HG03354 (cell line): Measurements from ENCODE around the gene CYTH1.

ENCODE experiments used
- ATAC-seq: cut with Tn5 transposase; IDR thresholded peaks from one replicate; pipeline ENCODE4 v1.9.1; 2021; ENCODE audit warnings: mild to moderate bottlenecking; ENCODE audit not compliant: unreplicated experiment, poor library complexity, severe bottlenecking

CYTH1 gene

DNA sequence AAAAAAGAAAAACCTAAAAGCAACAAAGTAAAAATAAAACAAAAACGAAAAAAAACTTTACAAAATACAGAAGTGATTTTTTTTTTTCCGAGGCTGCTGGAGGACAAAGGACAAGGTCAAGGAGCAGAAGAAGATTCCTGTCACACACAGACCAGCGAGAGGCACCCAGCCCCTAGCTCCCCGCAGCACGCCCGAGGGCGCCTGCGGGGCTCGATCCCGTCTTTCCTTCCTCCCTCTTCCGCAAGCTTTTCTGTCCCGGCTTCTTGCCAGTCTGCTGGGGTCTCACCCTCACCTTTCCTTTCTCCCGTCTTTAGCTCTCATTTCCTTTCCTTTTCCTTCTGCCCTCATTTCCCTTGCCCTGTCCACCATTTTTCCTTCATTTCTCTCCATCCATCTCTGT is 138.7 kb downstream of the CYTH1 start:
- no peak for ATAC-seq

DNA sequence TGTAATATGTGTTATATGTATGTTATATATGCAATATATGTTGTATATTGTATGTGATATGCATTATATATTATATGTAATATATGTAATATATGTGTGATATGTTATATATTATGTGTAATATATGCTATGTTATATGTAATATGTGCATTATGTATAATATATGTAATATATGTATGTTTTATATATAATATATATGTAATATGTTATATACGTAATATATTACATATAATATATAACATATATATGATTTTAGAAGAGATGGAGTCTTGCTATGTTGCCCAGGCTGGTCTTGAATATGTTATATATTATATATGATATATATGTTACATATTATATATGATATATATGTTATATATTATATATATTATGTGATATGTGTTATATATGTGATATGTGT is 139.4 kb downstream of the CYTH1 start:
- ATAC-seq, result no peak

DNA sequence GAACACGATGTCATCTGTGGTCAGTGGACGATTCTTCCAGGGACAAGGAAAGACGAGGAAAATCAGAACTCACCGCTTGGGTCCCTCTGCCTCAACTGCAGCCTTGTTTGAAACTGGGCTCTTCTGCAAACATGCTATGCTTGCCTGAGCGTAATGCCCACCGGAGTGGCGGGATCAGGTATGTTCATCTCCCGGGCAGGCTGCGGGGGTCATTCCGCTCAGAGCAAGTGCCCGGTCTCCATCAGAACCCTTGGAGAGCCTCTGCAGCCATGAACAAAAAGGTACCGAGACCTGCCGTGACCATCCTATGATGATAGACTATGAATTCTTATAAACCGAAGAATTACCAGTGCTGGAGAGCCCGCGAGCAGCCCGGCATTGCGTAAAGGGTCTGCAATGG is 140.4 kb downstream of the CYTH1 start:
- ATAC-seq, result no peak

DNA sequence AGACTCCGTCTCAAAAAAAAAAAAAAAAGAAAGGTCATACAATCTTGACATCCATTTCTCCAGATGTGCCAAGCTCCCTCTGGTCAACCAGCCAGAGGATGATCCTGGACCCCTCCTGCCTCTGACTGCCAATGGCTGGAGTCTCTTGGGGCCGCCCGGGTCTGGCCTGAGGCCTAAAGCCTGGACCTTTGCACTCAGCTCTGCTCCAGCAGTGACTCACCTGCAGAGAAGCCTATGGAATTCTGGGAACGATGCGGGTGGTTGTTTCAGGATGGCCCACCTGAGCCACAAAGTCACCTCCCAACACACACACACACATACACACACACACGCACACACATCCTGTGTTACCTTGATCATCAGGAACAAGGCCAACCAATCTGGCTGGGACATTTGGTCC is 140.8 kb downstream of the CYTH1 start:
- no peak for ATAC-seq

DNA sequence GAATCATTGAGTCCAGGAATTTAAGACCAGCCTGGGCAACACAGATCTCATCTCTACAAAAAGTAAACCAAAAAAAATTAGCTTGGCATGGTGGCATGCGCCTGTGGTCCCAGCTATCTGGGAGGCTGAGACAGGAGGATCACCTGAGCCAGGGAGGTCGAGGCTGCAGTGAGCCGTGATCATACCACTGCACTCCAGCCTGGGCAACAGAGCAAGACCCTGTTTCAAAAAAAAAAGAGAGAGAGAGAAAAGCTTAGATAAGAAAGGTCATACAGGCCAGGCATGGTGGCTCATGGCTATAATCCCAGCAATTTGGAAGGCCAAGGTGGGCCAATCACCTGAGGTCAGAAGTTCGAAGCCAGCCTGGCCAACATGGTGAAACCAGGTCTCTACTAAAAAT is 141.4 kb downstream of the CYTH1 start:
- ATAC-seq, result no peak

DNA sequence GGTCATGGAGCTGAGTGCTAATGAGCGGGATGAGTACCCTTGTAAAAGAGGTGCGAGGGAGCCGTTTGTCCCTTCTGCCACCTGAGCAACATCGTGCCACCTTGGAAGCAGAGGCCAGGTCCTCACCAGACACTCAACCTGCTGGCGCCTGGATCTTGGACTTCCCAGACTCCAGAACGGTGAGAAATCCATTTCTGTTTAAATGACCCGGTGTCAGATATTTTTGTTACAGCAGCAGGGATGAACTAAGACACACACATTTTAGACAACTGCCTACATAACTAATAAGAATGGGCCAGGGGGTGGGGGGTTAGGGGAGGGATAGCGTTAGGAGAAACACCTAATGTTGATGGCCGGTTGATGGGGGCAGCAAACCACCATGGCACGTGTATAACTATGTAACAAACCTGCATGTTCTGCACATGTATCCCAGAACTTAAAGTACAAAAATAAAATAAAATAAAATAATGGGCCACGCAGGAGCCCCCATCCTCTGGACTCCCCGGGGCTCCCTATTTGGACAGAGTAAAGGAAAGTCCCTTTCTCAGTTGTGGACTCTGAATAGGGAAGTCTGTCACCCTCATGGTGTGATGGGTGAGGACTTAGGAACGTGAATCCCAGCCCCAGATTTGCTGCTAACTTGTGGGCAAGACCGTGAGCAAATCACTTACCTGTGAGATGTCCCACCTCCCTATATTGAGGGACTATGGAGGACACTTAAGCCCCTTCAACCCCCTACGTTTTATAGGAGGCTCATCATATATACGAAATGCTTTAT is 144.2 kb downstream of the CYTH1 start:
- no peak for ATAC-seq

DNA sequence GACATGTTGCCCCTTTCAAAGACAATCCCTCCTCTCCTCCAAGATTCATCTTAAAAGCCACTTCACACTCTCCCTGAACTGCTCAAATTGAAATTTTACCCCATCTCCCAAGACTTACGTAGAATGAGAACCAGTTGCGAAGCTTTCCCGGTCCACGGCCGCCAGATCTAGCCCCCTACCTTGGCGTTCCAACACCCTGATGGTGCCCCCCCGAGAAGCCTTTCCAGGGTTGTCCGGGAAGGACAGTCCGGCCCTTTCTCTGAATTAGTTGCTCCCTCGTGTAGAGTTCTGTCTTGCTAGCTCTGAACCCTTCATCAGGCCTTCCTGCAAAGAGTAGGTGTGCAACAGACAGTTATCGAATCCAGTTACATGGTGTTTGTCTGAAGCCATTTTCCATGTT is 144.9 kb downstream of the CYTH1 start:
- ATAC-seq, result no peak

DNA sequence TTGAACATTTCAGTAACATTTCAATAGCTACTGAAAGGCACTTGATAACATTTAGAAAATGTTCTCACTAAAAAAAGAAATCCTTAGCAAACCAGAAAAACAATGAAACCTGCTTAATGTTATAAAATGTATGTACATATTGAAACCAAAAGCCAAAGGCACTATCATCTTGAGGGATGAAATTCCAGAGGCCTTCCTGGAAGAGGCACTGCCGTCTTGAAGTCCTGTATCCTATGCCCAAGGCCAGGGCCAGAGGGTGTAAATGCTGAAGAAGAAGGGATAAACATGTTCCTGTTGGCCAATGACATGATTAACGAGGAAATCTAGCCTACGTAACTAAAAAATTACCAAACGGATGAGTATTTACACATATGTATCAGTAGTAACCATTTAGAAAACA is 147.9 kb downstream of the CYTH1 start:
- ATAC-seq, result no peak

DNA sequence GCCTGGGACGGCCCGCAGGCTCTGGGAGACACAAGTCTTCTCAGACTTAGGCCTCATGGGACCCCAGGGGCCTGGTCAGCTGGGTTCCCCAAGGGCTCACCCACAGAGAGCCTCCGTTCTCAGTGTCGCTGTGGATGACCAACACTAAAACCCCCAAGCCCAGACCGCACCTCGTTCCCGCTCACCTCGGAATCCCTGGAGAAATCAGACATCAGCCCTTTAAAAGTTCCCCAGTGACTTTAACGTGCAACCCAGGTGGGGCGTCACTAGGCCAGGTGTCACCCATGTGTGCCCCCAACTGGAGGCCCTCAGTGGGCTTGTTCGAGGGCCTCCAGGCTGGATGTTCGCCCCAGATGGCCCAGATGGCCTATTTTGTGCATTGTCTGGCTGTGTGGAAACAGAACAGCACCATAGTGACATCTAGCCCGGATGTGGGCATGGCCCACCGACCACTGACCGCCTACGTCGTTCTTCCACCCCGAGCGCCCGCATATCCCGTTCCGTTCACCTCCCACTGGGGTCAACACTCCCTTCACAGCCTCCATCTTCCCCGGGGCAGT is 152.6 kb downstream of the CYTH1 start:
- ATAC-seq, result no peak

DNA sequence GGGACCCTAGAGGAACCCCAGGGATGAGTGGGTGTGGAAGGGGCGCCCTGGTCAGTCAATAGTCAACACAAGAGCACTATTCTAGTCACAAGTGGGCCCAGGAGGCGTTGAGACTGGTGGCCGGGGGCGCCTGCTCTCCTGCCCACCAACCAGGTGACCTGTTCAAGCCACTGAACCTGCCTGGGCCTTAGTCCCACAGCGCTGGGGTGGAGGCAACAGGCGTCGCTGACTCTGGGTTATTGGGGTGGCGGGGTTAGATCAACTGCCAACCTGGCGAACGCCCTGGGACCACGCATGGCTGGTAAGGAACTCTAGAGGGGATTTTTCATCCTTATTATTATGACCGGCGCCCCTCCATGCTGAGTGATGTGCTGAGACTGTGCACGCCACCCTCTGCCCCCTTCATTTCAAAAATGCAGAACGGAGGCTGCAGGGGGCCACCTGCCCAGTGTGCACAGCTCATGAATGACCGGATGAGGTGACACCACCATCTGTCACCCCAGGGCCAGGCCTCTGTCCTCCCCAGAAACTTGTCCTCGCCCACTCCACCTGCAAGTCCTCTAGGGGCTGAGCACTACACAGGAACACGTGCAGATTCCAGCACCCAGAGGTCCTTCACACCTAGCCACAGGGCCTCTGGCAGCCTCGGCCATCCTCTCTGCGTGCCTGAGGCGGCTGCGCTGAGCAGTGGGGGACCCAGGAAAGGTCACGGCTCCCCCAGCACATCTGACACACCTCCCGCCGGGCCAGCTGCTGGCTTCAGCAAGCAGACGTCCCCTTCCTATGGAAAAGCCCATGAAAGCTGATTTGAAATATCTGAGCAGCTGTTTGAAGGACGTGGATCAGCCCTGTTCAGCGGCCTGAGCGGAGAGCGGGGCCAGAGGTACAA is 153.3 kb downstream of the CYTH1 start:
- ATAC-seq, result no peak

DNA sequence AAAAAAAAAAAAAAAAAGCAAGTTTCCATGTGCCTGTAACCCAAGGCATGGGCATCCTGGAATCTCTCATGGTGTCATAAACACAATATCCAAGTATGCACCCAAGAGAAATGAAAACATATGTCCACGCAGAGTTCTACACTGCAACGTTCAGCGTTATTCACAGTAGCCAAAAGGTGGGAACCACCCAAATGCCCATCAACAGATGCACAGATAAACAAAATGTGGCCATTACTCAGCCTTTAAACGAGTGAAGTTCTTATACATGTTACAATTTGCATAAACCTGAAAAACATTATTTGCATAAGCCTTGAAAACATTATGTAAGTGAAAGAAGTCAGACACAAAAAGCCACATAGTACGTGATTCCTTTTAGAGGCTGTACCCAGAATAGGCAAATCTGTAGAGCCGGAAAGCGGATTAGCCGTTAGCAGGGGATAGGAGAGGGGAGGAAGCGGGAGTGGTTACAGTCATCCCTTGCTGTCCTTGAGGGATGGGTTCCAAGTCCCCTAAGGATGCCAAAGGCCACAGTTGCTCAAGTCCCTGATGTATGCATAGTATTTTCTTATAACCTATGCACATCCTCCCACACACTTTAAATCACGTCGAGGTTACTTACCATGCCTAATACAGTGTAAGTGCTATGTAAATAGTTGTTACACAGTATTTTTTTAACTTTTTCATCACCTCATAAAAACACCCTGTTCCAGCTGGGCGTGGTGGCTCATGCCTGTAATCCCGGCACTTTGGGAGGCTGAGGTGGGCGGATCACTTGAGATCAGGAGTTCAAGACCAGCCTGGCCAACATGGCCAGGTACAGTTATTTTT is 157.5 kb downstream of the CYTH1 start:
- ATAC-seq, result no peak
